ENCODE results near the gene PCBP2.

DNA sequence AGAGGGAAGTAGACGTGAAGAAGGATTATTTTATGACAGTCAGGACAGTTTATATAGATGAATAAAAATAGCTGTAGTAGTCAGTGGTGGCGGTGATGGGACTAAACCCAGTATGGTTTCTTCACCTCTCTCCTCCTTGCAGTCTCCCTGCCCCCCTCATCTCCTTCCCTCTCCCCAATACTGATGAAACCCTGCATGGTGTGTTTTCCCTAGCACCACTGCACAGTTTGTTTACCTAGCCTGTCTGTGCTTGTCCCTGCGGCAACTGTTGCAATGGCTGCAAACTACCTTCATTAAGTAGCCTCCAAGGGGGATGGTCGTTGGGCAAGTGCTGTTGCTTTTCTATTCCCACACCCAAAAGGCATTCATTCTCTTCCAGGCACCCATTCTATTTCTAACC lies 14.7 kb downstream of the PCBP2 start:
- TF ChIP-seq, protein P1, sequence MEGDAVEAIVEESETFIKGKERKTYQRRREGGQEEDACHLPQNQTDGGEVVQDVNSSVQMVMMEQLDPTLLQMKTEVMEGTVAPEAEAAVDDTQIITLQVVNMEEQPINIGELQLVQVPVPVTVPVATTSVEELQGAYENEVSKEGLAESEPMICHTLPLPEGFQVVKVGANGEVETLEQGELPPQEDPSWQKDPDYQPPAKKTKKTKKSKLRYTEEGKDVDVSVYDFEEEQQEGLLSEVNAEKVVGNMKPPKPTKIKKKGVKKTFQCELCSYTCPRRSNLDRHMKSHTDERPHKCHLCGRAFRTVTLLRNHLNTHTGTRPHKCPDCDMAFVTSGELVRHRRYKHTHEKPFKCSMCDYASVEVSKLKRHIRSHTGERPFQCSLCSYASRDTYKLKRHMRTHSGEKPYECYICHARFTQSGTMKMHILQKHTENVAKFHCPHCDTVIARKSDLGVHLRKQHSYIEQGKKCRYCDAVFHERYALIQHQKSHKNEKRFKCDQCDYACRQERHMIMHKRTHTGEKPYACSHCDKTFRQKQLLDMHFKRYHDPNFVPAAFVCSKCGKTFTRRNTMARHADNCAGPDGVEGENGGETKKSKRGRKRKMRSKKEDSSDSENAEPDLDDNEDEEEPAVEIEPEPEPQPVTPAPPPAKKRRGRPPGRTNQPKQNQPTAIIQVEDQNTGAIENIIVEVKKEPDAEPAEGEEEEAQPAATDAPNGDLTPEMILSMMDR (IDR thresholded peaks at IDR 0.05): no peak
- no peak for TF ChIP-seq EZH2 (IDR thresholded peaks at IDR 0.05)
